HepG2 (cell line): ENCODE measurements around the gene TMEM151A. TPM values are rescaled to one million over a fixed set of nuclear protein-coding genes. Genes with fewer than 3 reads are reported as not detected.

ENCODE experiments used
- CEBPZ ChIP-seq: IDR thresholded peaks from 2 replicates; pipeline ENCODE4 v1.6.1; 2012; ENCODE audit warnings: low read length, improper control_type of control experiment
- CREB3 ChIP-seq: sonication (generic); formaldehyde crosslinking; IDR thresholded peaks from 2 replicates; pipeline ENCODE4 v1.5.0; 2020; ENCODE audit warnings: missing genetic modification reagents
- GABPA ChIP-seq, 2 experiments: IDR thresholded peaks; 2 replicates each; pipeline ENCODE4 v1.6.1; 2011 to 2016; ENCODE audit warnings: low read depth in 2 of 2, low read length in 1 of 2, missing biosample characterization in 1 of 2, missing genetic modification characterization in 1 of 2
- GTF2F1 ChIP-seq: fragments of 150-350 bp; IDR thresholded peaks from 2 replicates; pipeline ENCODE4 v1.6.1; 2014; ENCODE audit warnings: low read length
- HDAC2 ChIP-seq: sonication (generic); formaldehyde crosslinking; IDR thresholded peaks from 2 replicates; pipeline ENCODE4 v1.4.0; 2020; ENCODE audit warnings: missing genetic modification reagents
- HOXA9 ChIP-seq: sonication (generic); formaldehyde crosslinking; IDR thresholded peaks from 2 replicates; pipeline ENCODE4 v1.8.1; 2022; ENCODE audit warnings: missing genetic modification reagents, mild to moderate bottlenecking, moderate library complexity, borderline replicate concordance
- HOXD1 ChIP-seq: sonication (generic); formaldehyde crosslinking; IDR thresholded peaks from 2 replicates; pipeline ENCODE4 v1.5.0; 2020; ENCODE audit warnings: missing genetic modification reagents
- NFIB ChIP-seq: sonication (generic); formaldehyde crosslinking; IDR thresholded peaks from 2 replicates; pipeline ENCODE4 v1.9.0; 2021; ENCODE audit warnings: missing genetic modification reagents, mild to moderate bottlenecking, borderline replicate concordance
- NFYB ChIP-seq: sonication (generic); formaldehyde crosslinking; IDR thresholded peaks from 2 replicates; pipeline ENCODE4 v1.4.0; 2020; ENCODE audit warnings: missing genetic modification reagents
- NPAS2 ChIP-seq: sonication (generic); formaldehyde crosslinking; IDR thresholded peaks from 2 replicates; pipeline ENCODE4 v1.8.0; 2022; ENCODE audit warnings: mild to moderate bottlenecking, missing genetic modification reagents, borderline replicate concordance
- NR0B2 ChIP-seq: sonication (generic); formaldehyde crosslinking; IDR thresholded peaks from 2 replicates; pipeline ENCODE4 v1.4.0; 2020; ENCODE audit warnings: mild to moderate bottlenecking, missing genetic modification reagents
- PITX1 ChIP-seq: sonication (generic); formaldehyde crosslinking; IDR thresholded peaks from 2 replicates; pipeline ENCODE4 v1.5.1; 2020; ENCODE audit warnings: mild to moderate bottlenecking, missing genetic modification reagents
- SKI ChIP-seq: fragments of 450-650 bp; IDR thresholded peaks from one replicate; pipeline ENCODE4 v1.6.1; 2018; ENCODE audit warnings: mild to moderate bottlenecking; ENCODE audit not compliant: partially characterized antibody
- TBP ChIP-seq: sonication (generic); formaldehyde crosslinking; IDR thresholded peaks from 2 replicates; pipeline ENCODE4 v1.5.0; 2020; ENCODE audit warnings: missing genetic modification reagents
- TEF ChIP-seq: sonication (generic); formaldehyde crosslinking; IDR thresholded peaks from 2 replicates; pipeline ENCODE4 v1.5.0; 2020; ENCODE audit warnings: missing genetic modification reagents
- ZEB1 ChIP-seq: IDR thresholded peaks from 2 replicates; pipeline ENCODE4 v1.6.1; 2012; ENCODE audit warnings: mild to moderate bottlenecking, low read depth, inconsistent platforms; ENCODE audit not compliant: insufficient replicate concordance
- ZNF24 ChIP-seq: fragments of 450-650 bp; IDR thresholded peaks from 2 replicates; pipeline ENCODE4 v1.6.1; 2017; ENCODE audit warnings: antibody characterized with exemption, mild to moderate bottlenecking
- ZNF431 ChIP-seq: sonication (generic); formaldehyde crosslinking; IDR thresholded peaks from 2 replicates; pipeline ENCODE4 v1.9.0; 2022; ENCODE audit warnings: missing genetic modification reagents, low read depth, mild to moderate bottlenecking, borderline replicate concordance
- ZNF639 ChIP-seq: conservative IDR thresholded peaks from 2 replicates; pipeline ENCODE4 v1.6.1; 2018; ENCODE audit warnings: missing genetic modification reagents
- ZNF75D ChIP-seq: sonication (generic); formaldehyde crosslinking; IDR thresholded peaks from 2 replicates; pipeline ENCODE4 v1.8.1; 2023; ENCODE audit warnings: missing genetic modification reagents, mild to moderate bottlenecking, borderline replicate concordance
- ZNF891 ChIP-seq: sonication (generic); formaldehyde crosslinking; IDR thresholded peaks from 2 replicates; pipeline ENCODE4 v1.5.0; 2020; ENCODE audit warnings: mild to moderate bottlenecking, missing genetic modification reagents
- ZSCAN25 ChIP-seq: sonication (generic); formaldehyde crosslinking; IDR thresholded peaks from 2 replicates; pipeline ENCODE4 v1.8.0; 2022; ENCODE audit warnings: mild to moderate bottlenecking, missing genetic modification reagents
- polyA plus RNA-seq, 8 experiments: library from polyadenylated mRNA; depleted of rRNA in 3 of 8; stranded (reverse) in 7 of 8; unstranded in 1 of 8; fragments of >200 nt; fragmentation: Illumina TruSeq in 4 of 8; extraction: Trizol in 4 of 8; gene quantifications; 2 replicates each; pipeline versions ENCODE4 v1.2.1 to v1.2.3, GENCODE V29; 2011 to 2016; ENCODE audit warnings: low read depth in 4 of 8, missing spikeins in 1 of 8, mixed read lengths in 1 of 8; ENCODE audit not compliant: insufficient read depth in 1 of 8
- total RNA-seq, 5 experiments: library from RNA; depleted of rRNA; stranded (reverse); fragments of >200 nt; fragmentation: Illumina TruSeq; extraction: Trizol; gene quantifications; 2 replicates each; pipeline ENCODE4 v1.2.3, GENCODE V29; 2016; ENCODE audit warnings: low read depth in 1 of 5

TMEM151A gene
- total and polyA plus RNA-seq, 2 of the 13 experiments (the other 11 are each of a cell fraction or from before 2014, with no cell fraction given) = 0.18 to 0.33 TPM

- no peak for TF ChIP-seq NR0B2 (CRISPR knock-in tag)
- no peak for TF ChIP-seq HDAC2 (CRISPR knock-in tag)
- TF ChIP-seq TEF (CRISPR knock-in tag) = no peak
- no peak for TF ChIP-seq ZNF891
- no peak for TF ChIP-seq NFIB (CRISPR knock-in tag)
- no peak for TF ChIP-seq PITX1 (CRISPR knock-in tag)
- TF ChIP-seq HOXA9 (CRISPR knock-in tag) = no peak
- no peak for TF ChIP-seq ZNF75D (CRISPR knock-in tag)
- no peak for TF ChIP-seq GTF2F1
- TF ChIP-seq GABPA (IDR thresholded peaks at IDR 0.05; ENCODE audit: low read depth, low read length) = no peak
- TF ChIP-seq GABPA (CRISPR knock-in tag; IDR thresholded peaks at IDR 0.05; ENCODE audit: low read depth) = no peak
- TF ChIP-seq TBP (CRISPR knock-in tag) = no peak
- TF ChIP-seq SKI = no peak
- 0 out of 2 replicates have a peak, but pooled peaks have one; percentile 28 for TF ChIP-seq HOXD1 (CRISPR knock-in tag)
- no peak for TF ChIP-seq ZSCAN25 (CRISPR knock-in tag)
- no peak for TF ChIP-seq CEBPZ
- no peak for TF ChIP-seq NPAS2 (CRISPR knock-in tag)
- TF ChIP-seq ZNF24 = no peak
- no peak for TF ChIP-seq ZNF639
- no peak for TF ChIP-seq NFYB (CRISPR knock-in tag)
- TF ChIP-seq ZNF431 = no peak
- no peak for TF ChIP-seq ZEB1
- TF ChIP-seq CREB3 (CRISPR knock-in tag) = no peak; the same call in 1 of the 2 replicates
Measured at GRCh38 chr11:66267379-66268243, 24.1 kb upstream of the TMEM151A start (continued).
